Left colon (tissue), 2 donors: ENCODE results near the gene SNRK. TPM values are rescaled to one million over a fixed set of nuclear protein-coding genes. Genes with fewer than 3 reads are reported as not detected.
"Not testable (repeated sequence)": the region's sequence is repeated elsewhere in the genome, so short reads cannot be mapped to it uniquely, and the experiment has no call there.

Source experiments
- ATAC-seq: fragments of 200-7000 bp; cut with Tn5 transposase; one replicate; pipeline ENCODE4 v1.9.1; 2020; ENCODE audit warnings: mild to moderate bottlenecking, moderate library complexity
- DNase-seq, 2 donors: peaks; one replicate each; pipeline ENCODE4 v3.0.0-alpha.2; 2020
- intact Hi-C, 2 donors: fragments of 100-400 bp; cut with DNase I in 1 of 2; cut with micrococcal nuclease in 1 of 2; formaldehyde crosslinking; loops; one replicate each; pipeline versions ENCODE4 v1.11.2 to v1.14.0; 2022; cut with DNase I, micrococcal nuclease
- total RNA-seq, 2 donors: library from RNA; stranded (reverse); fragmentation: NEBNext Ultra II Directional; extraction: Animal tissue kit (Norgen Biotek cat#: 25700); gene quantifications; one replicate each; pipeline ENCODE4 v1.2.1, GENCODE V29; 2021
- donor health status: DM: no; HTN: no; CAD: no.
- donor health status: DM: yes; HTN: yes; CAD: no.

Gene SNRK
- total RNA-seq, 2 donors from 2014 or later = 27.7 to 31.7 TPM

DNA sequence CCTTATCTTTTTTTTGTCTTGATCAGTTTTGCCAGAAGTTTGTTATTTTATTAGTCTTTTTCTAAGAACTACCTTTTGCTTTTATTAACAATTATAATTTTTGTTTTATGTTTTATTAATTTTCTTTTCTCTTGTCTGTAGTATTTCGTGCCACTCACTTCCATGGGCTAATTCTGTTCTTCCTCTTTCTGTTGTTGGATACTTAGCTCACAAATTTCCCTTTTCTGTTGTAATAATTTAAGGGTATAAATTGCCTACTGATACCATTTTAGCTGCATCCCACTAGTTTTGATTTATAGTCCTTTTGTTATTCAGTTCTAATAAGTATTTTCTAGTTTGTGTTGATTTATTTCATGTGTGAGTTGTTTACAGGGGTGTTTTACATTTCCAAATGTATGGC, 48.6 kb downstream of the SNRK start:
- DNase-seq = no peak
- intact Hi-C loops = no loop called here
- no peak for ATAC-seq

DNA sequence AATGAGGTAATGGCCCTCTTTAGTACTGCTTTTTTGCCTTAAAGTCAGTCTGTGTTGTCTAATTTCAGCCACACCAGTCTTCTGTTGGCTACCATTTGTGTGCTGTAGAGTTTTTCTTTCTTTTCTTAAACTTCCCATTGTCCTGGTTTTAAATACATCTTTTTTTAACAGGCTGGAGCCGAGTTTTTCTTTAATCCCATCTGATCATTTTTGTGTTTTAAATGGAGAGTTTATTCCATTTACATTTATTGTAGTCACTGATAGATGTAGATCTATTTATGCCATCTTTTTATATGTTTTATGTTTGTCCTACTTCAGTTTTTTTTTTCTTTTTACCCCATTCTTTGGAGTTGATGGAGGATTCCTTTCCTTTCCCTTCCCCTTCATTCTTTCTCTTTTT, 49.5 kb downstream of the SNRK start:
- no peak for DNase-seq
- intact Hi-C loops = no loop called here

DNA sequence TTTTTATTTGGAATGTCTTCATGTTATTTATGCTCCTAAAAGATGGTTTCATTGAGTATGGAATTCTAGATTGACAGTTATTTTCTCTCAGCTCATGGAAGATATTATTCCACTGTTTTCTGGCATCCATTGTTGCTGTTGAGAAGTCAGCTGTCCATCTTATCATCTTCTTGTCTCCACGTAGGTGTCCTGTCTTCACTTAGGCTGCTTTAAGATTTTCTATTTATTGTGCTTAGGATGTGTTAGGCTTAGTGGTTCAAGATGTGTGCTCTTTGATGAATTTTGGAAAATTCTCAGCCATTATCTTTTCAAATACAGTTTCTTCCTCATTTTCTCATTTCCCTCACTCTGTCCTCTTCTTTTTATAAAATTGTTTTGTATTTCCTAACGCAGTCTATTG, 52.0 kb downstream of the SNRK start:
- intact Hi-C loops = no loop called here
- DNase-seq (no peak), ATAC-seq (no peak)

More for the DNA sequence above, 49.5 kb downstream of the SNRK start:
- no peak for ATAC-seq

DNA sequence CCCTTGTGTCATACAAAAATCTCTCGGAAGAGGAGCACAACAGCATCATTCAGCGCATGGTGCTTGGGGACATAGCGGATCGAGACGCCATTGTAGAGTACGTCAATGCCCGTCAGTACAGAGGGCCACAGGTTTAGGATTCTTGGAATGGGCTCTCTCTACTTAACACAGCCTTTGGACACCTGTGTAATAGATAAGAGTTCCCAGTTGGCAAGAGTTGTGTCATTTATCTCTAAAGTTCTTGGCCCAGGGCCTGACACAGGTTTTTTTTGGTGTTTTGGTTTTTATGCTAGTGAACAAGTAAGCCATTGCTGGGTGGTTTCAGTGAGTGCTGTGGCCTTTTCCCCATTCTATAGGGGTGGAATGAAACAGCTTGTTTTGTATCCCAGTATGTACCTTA, 54.1 kb downstream of the SNRK start:
- DNase-seq = no peak
- intact Hi-C loops = no loop called here
- no peak for ATAC-seq

DNA sequence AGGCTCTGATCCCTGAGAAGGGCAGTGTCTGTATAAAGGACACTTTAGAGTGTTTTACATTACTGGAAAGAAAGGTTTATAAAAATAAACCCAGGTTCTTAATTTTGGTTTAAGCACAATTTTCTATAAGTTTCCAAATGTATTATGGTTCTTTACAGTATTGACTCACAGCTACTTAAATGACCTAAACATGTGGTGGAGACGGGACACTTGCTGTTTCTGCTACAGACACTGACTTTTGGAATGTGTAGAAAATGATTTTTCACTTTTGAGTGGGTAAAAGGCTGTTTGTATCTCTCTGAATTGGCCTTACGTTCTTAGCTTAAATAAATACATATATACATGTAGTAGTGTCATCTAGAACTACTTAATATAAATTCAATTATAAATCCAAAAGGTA, 55.4 kb downstream of the SNRK start:
- intact Hi-C loops = no loop called here
- ATAC-seq = no peak
- DNase-seq = no peak

DNA sequence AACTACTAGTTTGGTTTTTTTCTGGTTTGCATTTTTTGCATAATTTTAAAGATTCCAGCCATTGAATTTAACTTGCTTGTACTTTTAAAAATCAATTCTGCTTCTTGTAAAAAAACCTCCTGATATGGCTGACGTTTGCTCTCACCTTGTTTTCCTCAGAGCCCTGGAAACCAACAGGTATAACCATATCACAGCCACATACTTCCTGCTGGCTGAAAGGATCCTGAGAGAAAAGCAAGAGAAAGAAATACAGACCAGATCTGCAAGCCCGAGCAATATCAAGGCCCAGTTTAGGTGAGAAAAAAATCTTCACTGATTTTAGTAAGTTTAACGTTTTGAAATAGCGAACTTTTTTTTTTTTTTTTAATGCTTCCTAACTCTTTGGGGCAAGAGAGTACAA, 56.8 kb downstream of the SNRK start:
- no peak for DNase-seq
- intact Hi-C loops = no loop called here
- ATAC-seq = no peak

DNA sequence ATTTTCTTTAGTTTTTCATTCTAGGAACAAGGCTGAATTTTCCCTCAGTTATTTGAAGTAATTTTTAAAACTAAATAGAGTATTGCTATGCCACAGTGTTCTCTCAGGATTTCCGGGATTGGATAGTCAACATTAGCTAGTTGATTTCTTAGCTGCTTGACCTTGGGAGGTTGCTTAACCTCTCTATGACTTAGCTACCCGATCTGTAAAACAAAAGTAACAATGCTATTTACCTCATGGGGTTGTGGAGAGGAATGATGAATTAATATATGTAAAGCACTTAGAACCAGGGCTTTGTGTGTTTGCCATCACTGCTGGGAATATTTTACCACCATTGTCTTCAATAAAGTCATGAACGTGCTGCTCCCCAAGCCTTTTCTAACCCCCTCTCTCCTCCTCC, 57.5 kb downstream of the SNRK start:
- ATAC-seq (no peak), DNase-seq (no peak)
- intact Hi-C loops = no loop called here

DNA sequence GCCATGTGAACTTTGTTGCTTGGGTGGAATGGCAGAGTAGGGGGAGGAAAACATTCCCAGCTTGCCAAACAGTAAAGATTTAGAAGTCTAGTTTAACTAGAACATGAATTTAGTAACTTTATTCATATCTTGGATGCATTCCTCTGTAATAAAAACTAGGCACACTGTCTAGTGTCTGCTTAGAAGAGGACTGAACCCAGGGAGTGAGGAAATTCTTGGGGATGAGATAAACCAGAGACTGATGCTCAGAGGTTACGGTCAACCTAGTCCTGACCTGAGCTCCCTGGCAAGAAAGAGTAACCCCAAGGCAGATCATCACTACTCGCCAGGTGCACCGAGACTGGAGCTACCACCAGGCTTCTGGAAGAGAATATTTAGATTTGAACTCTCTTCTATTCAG, 58.2 kb downstream of the SNRK start:
- DNase-seq (no peak), ATAC-seq (no peak)
- intact Hi-C loops = no loop called here

DNA sequence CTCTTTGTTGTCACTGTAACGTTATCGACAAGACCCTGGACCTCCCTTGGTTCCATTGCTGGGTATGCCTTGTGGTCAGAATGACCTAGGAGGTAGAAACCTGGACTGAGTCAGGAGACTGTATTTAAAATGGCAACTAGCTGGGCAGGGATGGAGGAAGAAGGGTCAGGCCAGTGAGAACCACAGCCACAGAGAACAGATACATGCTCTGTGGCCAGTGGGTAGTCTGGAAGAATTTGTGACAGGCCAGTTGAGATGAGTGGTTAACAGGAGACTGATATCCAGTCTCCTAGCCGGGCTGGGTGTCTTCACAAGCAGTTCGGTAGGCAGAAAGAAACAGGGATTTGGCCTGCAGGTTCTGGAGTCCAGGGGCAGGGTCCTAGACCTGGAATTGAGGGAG, 58.9 kb downstream of the SNRK start:
- no peak for DNase-seq
- intact Hi-C loops = no loop called here
- no peak for ATAC-seq

DNA sequence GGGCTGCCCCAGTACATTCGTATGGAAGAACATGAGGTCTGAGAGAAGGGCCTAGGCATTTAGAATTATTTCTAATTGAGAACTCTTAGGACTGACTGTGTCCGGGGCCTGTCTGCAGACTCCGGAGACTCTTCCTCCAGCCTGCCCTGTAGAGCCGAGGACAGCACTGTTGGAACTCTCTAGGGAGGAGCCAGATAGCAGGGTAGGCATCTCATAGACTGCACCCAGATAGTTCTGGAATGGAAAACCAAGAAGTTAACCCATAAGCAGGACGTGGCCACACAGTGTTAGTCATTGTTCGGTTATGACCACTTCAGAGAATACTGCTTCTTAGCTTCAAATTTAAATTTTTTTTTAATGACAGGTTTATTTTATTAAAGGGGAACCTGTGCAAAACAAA, 59.5 kb downstream of the SNRK start:
- DNase-seq (no peak), ATAC-seq (peak; percentile 14)
- intact Hi-C loops = no loop called here

DNA sequence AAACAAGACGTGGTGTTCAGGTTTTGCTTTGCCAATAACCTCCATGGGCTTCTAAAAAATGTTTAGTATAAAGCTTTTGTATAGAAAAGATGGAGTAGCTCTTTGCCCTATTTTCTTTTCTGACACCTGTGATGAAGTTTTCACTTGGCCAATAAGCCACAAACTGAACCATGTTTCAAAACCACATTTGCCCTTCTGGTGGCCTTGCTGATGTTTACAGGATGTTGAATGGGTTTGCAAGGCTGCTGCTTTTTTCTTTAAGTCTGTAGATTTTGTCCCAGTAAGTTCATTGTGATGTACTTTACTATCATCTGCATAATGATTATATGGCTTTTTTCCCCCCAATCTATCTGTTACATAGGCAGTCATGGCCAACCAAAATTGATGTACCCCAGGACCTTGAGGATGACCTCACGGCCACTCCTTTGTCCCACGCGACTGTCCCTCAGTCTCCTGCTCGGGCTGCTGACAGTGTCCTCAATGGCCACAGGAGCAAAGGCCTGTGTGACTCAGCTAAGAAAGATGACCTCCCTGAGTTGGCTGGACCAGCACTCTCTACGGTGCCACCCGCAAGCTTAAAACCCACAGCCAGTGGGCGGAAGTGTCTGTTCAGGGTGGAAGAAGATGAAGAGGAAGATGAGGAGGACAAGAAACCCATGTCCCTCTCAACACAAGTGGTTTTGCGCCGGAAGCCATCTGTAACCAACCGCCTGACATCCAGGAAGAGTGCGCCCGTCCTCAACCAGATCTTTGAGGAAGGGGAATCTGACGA, 60.8 kb downstream of the SNRK start:
- DNase-seq = no peak
- intact Hi-C loops = no loop called here
- ATAC-seq = peak; percentile 7

DNA sequence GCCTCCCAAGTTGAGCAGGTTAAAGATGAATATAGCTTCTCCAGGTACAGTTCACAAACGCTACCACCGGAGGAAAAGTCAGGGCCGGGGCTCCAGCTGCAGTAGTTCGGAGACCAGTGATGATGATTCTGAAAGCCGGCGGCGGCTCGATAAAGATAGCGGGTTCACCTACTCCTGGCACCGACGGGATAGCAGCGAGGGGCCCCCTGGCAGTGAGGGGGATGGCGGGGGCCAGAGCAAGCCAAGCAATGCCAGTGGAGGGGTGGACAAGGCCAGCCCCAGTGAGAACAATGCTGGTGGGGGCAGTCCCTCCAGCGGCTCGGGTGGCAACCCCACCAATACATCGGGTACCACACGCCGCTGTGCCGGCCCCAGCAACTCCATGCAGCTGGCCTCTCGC, 61.4 kb downstream of the SNRK start:
- intact Hi-C loops = no loop called here
- ATAC-seq (no peak), DNase-seq (no peak)

DNA sequence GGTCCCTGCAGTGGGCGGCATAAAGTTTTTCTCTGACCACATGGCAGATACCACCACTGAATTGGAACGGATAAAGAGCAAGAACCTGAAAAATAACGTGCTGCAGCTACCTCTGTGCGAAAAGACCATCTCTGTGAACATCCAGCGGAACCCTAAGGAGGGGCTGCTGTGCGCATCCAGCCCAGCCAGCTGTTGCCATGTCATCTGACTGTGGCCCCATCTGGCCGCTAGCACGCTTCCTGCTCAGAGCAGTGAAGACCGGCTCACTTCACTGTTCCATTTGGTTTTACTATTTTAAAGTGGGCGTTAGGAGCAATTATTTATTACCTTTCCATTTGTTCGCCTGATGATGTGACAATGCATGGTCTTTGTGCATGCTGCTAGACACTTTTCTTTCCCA, 62.0 kb downstream of the SNRK start:
- intact Hi-C loops = no loop called here
- ATAC-seq = no peak

DNA sequence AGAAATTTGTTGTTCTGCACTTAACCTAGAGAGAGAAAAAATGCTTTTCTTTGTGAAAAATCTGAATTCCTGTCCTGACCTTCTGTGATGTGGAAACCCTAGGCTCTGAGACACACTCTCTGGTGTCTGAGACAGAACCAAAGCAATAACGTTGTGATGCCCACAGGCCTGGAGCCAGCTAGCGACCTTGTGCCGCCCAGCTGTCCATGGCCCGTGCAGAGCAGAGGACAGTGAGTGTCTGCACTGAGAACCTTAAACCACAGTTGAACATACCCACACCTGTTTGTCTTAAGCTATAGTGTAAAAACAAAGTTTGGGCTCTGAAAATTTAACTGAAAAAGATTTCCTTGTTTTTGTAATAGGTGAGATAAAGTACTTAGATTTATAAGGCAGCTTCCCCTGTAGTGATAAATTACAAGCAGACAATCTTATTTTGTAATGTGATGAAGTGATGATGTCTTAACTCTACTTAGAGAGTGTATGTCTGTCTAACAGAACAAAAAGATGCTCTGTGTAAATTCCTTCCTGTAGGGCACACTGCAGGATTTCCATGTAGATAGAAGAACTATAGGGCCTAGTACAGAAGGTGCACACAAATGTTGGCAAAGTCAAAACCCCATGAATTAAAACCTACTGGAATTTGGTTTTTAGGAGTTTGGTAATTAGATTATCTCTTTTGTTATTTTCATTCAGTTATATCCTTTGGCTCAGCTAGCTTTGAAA, 62.7 kb downstream of the SNRK start:
- ATAC-seq (no peak), DNase-seq (no peak)
- intact Hi-C loops = no loop called here

More for the DNA sequence above, 62.0 kb downstream of the SNRK start:
- DNase-seq = no peak

DNA sequence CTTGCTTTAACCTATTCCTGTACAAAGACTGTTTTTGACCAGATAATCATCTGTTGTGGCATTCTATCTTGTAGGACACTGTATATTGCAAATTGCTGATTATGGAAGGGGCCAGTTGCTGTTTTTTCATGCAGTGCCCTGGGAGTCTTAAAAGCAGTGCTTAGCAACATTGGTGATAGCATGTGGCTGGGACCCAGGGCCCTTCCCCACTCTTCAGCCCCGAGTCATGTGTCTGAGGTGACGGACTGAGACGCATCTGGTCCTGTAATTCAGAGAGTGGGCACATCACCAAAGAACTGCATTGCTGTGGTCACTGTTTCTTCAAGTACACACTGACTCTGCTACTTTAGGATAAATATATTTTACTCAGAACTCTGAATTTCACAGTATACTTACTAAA, 63.4 kb downstream of the SNRK start:
- ATAC-seq (no peak), DNase-seq (no peak)
- intact Hi-C loops = no loop called here

DNA sequence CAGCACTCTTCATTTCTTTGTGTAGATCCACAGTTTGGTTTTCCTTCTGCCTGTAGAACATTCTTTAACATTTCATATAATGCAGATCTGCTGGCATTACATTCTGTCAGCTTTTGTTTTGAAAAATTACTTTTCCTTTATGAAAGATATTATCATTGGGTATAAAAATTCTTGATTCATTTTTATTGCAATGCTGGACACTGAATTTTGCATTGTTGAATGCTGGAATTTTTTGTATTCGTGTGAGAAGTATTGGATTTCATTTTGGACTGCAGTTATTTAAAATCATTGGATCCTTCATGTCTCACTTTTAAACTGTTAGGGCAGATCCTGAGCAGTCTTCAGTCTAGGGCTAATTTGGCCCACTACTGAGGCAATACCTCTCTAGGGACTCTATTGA, 67.1 kb downstream of the SNRK start:
- no peak for ATAC-seq
- no peak for DNase-seq
- intact Hi-C loops = no loop called here

DNA sequence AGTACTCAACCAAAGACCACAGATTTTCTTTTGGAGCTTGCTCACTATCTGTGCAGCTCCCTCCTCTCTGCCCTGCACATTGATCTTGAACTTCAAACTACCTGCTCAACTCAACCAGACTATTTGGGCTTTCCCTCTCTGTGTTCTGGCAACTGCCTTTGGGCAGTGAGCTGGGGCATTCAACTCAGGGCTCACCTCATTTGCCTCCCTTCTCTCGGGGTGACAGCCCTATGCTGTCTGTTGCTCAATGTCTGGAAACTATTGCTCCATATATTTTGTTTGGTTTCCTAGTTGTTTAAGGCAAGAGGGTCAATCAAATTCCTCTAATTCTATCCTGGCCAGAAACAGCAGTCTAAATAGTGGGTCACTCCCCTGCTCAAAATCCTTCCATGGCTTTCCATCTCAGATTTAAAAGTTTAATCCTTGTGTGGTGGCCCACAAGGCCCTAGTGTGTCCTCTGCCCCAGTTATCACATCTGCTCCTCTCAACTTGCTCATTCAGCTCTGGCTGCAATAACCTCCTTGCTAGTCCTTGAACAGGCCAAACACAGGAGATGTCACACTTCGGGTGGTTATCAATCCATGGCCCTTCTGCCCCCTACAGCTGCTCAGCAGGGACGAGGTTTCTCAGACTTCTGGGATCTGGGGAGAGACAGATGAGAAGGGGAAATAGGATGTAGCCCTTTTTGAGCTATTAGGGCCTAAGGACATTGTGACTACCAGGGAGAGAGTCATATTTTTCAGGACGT, 67.8 kb downstream of the SNRK start:
- intact Hi-C loops = no loop called here
- DNase-seq (no peak), ATAC-seq (no peak)

DNA sequence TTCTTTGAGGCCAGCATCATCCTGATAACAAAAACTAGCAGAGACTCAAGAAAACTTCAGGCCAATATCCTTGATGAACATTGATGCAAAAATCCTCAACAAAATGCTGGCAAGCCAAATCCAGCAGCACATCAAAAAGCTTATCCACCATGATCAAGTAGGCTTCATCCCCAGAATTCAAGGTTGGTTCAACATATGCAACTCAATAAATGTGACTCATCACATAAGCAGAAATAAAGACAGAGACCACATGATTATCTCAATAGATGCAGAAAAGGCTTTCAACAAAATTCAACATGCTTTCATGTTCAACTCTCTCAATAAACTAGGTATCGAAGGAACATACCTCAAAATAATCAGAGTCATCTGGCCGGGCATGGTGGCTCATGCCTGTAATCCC, 69.7 kb downstream of the SNRK start:
- DNase-seq, ATAC-seq, intact Hi-C loops: not testable (repeated sequence)

DNA sequence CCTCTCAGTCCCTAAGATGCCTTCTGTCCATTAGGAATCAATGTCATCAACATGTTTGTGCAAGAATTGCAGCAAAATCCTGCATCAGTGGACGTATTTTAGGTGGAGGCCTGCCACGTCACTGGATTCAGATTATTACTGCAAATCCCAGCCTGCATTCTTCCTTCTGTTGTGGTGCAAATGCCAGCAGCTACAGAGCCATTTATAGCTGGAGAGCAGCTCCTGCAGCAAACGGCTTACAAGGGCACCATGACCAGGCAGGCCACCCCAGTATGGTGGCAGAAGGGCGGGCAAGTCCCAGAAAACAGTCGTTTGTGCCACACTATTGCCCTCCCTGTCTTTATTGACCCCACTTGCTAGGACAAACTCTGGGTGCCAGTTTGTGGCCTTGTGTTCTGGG, 74.7 kb downstream of the SNRK start:
- ATAC-seq (no peak), DNase-seq (no peak)
- intact Hi-C loops = no loop called here

DNA sequence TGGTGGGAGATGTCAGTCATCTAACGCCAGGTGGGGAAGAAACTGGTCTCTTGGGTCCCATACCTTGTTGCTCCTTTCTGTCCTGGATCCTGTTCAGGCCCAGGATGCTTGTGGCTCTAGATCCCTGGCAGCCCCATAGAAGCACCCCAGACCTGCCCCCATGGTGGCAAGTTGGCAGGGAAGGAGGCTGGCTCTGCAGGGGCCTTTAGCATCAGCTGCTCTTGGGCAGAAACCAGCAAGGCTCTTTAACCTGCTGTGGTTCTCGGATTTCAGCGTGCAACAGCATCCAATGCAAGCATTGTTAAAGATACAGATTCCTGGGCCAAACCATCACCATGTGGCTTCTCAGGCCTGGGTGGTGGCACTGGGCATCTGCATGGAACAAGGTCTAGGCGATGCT, 75.8 kb downstream of the SNRK start:
- ATAC-seq (peak; percentile 6), DNase-seq (no peak)
- intact Hi-C loops = no loop called here
